ENCODE data around the gene STK24.

STK24 gene

DNA sequence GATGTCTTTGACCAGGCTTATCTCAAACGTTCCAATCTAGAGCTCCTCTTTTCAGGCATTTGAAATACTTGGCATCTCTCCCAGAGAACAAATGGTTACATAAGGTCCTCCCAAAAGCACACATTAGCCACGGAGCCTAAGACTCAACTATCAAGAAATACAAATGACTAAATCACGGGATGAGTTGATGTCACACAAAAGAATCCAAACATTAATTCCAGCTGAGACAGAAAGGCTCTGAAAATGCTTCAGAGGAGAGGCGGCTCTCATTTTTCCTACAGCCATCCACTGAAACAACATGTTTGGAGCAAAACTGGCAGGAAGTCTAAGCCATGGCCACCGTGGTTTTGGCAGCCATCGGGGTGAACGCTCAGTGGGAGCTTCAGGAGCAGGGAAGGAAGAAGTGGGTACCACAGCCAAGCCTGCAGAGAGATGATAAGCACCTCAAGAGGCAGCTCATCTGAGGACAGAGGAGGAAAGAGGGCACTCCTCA lies 122.5 kb downstream of the STK24 start:
- H3K27ac ChIP-seq (ENCODE audit: low read depth, low read length), result no peak overlapping the region
- no peaks in the 10 kb centered on the region for H3K27me3 ChIP-seq (ENCODE audit: control insufficient read depth, insufficient read depth, low read length)
- no peak overlapping the region for H3K4me3 ChIP-seq (ENCODE audit: low read depth, low read length)
- no peak overlapping the region for H3K9ac ChIP-seq (ENCODE audit: low read length)
- H3K9me3 ChIP-seq (ENCODE audit: control insufficient read depth, insufficient read depth, low read depth, low read length), result no peaks in the 10 kb centered on the region
- H3K36me3 ChIP-seq (ENCODE audit: control insufficient read depth, insufficient read depth, low read length), result peaks cover 72% of the 10 kb centered on the region
- peaks cover 22% of the 10 kb centered on the region for H3K4me1 ChIP-seq (ENCODE audit: control insufficient read depth, insufficient read depth, low read length)

DNA sequence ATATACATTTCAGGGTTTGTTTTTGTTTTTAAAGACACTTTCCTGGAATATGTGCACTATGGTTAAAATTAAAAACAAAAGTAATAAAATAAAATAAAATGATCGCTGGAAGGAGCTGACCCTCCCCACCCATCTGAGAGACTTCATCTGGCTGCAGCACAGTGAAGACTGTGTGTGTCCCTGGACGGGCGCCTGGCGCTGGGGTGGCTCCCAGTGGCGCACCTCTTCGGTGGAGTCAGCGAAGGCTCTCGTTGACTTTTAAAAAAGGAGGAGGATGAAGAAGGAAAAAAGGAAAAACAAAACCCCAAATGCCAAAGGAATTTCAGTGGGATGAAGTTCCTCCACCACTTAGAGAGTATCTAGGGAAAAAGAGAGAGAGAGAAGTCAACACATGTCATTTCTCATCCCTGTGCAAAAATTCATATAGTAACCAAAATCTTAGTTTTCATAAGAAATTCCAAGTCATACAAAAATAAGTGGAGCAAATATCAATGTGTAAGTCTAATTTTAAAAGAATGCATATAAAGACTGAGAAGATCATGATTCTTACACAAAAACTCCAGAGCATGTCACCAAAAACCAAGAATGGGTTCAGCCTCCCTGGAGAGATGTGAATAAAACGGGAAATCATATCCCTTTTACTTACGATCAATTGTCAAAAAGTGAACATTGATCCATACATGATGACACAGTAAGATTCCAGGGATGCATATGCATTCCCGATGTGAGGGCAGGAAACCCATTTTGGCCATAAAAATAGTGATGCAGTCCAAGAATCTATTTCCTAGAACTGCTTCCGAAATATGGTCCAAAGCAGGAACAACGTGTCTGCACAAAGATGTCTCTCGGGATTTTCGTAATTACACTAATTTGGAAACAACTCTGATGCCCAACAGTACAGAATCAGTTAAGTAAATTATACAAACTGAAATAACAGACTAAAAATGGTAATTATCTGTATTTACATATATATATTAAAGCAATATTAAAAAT lies 123.8 kb downstream of the STK24 start:
- H3K36me3 ChIP-seq (ENCODE audit: control insufficient read depth, insufficient read depth, low read length), result peaks cover 67% of the 10 kb centered on the region

DNA sequence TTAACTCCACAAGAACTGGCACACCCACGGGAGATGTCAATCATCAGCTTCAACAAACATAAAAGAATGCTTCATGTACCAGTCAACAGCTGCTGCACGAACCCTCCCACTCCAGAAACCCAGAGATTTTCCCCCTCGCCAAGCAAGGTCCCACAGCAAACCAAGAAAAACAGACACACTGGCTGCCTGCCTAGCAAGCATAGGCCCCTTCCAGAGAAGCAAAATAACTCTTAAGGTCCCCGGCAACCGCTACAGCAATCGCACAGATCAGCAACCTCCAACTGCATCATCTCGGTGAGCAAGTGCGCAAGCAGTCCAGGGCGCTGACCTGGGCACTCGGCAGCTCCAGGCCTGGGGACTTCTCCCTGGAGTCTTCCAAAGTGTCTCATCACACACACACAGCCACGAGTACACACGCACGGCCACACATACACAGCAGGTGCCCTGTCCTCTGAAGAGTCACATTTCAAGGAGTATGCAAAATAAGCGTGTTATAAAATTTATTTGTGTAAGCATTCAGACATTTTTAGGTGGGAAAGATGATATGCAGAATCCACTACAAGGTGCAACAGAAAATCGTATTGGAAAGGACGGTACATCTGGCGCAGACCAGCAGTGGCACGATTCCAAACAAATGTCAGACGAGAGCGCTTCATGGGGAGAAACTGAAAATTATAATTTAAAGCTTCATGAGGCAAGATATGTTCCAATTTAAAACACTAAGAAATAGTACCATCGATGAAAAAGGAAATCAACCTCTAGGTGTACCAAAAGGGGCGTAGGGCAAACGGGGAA lies 125.0 kb downstream of the STK24 start:
- Histone ChIP-seq H3K4me3 (ENCODE audit: low read depth, low read length) (no peak overlapping the region), H3K27me3 (ENCODE audit: control insufficient read depth, insufficient read depth, low read length) (no peaks in the 10 kb centered on the region), H3K4me1 (ENCODE audit: control insufficient read depth, insufficient read depth, low read length) (peaks cover 22% of the 10 kb centered on the region), H3K9ac (ENCODE audit: low read length) (no peak overlapping the region), H3K9me3 (ENCODE audit: control insufficient read depth, insufficient read depth, low read depth, low read length) (no peaks in the 10 kb centered on the region), H3K36me3 (ENCODE audit: control insufficient read depth, insufficient read depth, low read length) (peaks cover 68% of the 10 kb centered on the region), H3K27ac (ENCODE audit: low read depth, low read length) (no peak overlapping the region)

More for the DNA sequence above, 123.8 kb downstream of the STK24 start:
- Histone ChIP-seq H3K4me3 (ENCODE audit: low read depth, low read length) (no peak overlapping the region), H3K9me3 (ENCODE audit: control insufficient read depth, insufficient read depth, low read depth, low read length) (no peaks in the 10 kb centered on the region), H3K9ac (ENCODE audit: low read length) (no peak overlapping the region), H3K27me3 (ENCODE audit: control insufficient read depth, insufficient read depth, low read length) (no peaks in the 10 kb centered on the region), H3K27ac (ENCODE audit: low read depth, low read length) (no peak overlapping the region), H3K4me1 (ENCODE audit: control insufficient read depth, insufficient read depth, low read length) (peaks cover 22% of the 10 kb centered on the region)

DNA sequence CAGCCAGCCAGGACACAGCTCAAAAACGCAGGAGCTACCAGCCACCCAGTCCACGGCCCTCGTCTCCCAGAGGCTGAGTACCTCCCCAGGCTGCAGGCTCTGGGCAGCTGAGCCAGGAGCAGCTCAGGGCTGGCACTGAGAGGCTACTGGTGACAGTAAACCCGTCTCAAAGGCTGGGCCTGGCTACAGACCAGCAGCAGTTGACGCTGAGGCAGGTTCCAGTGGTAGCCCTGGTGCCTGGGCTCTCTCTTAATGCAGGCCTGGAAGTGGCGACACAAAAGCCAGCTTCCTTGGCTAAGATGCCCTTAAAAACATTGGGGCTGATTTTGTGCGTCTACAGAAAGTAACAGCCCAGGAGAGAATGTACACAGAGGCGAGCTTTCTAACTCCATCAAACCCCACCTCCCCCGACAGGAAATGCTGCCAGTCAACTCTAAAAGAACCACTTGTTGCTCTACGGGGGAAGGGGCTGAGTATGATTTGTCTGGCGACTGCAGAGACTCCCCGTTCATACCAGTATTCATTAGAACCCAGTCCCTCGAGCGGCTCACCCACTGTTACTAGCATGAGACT lies 126.3 kb downstream of the STK24 start:
- Histone ChIP-seq H3K4me3 (ENCODE audit: low read depth, low read length) (no peak overlapping the region), H3K27me3 (ENCODE audit: control insufficient read depth, insufficient read depth, low read length) (no peaks in the 10 kb centered on the region), H3K36me3 (ENCODE audit: control insufficient read depth, insufficient read depth, low read length) (peaks cover 63% of the 10 kb centered on the region), H3K9me3 (ENCODE audit: control insufficient read depth, insufficient read depth, low read depth, low read length) (no peaks in the 10 kb centered on the region), H3K9ac (ENCODE audit: low read length) (peak overlapping the region; percentile 14), H3K4me1 (ENCODE audit: control insufficient read depth, insufficient read depth, low read length) (peaks cover 26% of the 10 kb centered on the region), H3K27ac (ENCODE audit: low read depth, low read length) (peak overlapping the region; percentile 31; the same call in 1 of the 2 replicates)

DNA sequence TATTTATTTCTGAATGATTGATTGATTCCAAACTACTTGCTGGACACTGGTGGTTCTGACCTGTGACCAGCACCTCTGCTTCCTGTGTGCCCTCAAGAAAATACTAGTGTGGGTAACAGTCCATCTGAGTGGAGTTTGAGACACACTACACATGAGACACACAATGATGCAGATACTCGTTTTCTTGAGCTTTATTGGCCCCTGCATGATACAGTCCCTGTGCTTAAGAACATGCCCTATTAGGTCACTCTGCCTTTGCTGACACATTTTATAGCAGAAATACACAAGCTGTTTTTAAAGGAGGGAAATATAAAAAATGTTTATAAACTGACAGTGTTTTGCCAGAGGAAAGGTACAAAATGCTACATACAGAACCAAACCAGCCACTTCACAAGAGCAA lies 126.9 kb downstream of the STK24 start:
- H3K36me3 ChIP-seq (ENCODE audit: control insufficient read depth, insufficient read depth, low read length), result peaks cover 60% of the 10 kb centered on the region
- H3K4me1 ChIP-seq (ENCODE audit: control insufficient read depth, insufficient read depth, low read length), result peaks cover 30% of the 10 kb centered on the region
- H3K27me3 ChIP-seq (ENCODE audit: control insufficient read depth, insufficient read depth, low read length), result no peaks in the 10 kb centered on the region
- H3K9ac ChIP-seq (ENCODE audit: low read length), result no peak overlapping the region
- H3K9me3 ChIP-seq (ENCODE audit: control insufficient read depth, insufficient read depth, low read depth, low read length), result no peaks in the 10 kb centered on the region
- no peak overlapping the region for H3K4me3 ChIP-seq (ENCODE audit: low read depth, low read length)
- 0 out of 2 replicates have a peak overlapping the region, but pooled peaks have one; percentile 31 for H3K27ac ChIP-seq (ENCODE audit: low read depth, low read length)

DNA sequence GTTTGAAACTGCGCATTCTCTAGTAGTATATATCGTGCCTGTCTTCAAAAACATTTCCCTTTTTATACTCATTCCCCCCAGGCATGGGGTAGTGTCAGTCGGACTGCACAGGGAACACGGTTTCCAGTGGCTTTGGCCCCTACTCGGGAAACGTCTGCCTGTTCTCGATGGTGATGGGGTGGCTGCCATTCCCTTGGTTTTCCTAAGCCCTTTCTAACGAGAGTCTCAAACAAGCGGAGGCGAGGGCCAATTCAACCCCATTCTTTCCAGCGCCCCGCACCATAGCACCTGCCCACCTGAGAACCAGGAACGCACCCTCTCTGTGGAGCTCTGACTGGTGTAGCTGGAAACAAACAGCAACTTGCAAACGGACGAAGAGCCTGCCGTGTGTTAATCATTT lies 127.6 kb downstream of the STK24 start:
- H3K36me3 ChIP-seq (ENCODE audit: control insufficient read depth, insufficient read depth, low read length), result peaks cover 55% of the 10 kb centered on the region

DNA sequence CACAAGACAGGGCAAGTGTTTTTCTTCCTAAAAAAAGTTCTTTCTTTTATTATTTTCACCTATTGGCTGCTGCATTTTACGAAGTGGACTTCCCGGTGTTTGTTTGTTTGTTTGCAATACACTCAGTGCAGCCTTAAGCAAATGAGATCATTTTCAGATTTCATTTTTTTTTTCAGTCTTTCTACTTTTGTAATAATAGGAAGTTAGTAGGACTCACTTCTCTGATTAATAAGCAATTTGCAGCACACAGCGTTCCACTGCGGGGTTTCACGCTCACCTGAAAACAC lies 128.3 kb downstream of the STK24 start:
- Histone ChIP-seq H3K36me3 (ENCODE audit: control insufficient read depth, insufficient read depth, low read length) (peaks cover 55% of the 10 kb centered on the region), H3K4me1 (ENCODE audit: control insufficient read depth, insufficient read depth, low read length) (peaks cover 32% of the 10 kb centered on the region), H3K9ac (ENCODE audit: low read length) (no peak overlapping the region), H3K9me3 (ENCODE audit: control insufficient read depth, insufficient read depth, low read depth, low read length) (no peaks in the 10 kb centered on the region), H3K4me3 (ENCODE audit: low read depth, low read length) (no peak overlapping the region), H3K27me3 (ENCODE audit: control insufficient read depth, insufficient read depth, low read length) (no peaks in the 10 kb centered on the region), H3K27ac (ENCODE audit: low read depth, low read length) (no peak overlapping the region)

More for the DNA sequence above, 127.6 kb downstream of the STK24 start:
- Histone ChIP-seq H3K4me1 (ENCODE audit: control insufficient read depth, insufficient read depth, low read length) (peaks cover 32% of the 10 kb centered on the region), H3K27me3 (ENCODE audit: control insufficient read depth, insufficient read depth, low read length) (no peaks in the 10 kb centered on the region), H3K9me3 (ENCODE audit: control insufficient read depth, insufficient read depth, low read depth, low read length) (no peaks in the 10 kb centered on the region), H3K9ac (ENCODE audit: low read length) (no peak overlapping the region), H3K4me3 (ENCODE audit: low read depth, low read length) (no peak overlapping the region), H3K27ac (ENCODE audit: low read depth, low read length) (no peak overlapping the region)

DNA sequence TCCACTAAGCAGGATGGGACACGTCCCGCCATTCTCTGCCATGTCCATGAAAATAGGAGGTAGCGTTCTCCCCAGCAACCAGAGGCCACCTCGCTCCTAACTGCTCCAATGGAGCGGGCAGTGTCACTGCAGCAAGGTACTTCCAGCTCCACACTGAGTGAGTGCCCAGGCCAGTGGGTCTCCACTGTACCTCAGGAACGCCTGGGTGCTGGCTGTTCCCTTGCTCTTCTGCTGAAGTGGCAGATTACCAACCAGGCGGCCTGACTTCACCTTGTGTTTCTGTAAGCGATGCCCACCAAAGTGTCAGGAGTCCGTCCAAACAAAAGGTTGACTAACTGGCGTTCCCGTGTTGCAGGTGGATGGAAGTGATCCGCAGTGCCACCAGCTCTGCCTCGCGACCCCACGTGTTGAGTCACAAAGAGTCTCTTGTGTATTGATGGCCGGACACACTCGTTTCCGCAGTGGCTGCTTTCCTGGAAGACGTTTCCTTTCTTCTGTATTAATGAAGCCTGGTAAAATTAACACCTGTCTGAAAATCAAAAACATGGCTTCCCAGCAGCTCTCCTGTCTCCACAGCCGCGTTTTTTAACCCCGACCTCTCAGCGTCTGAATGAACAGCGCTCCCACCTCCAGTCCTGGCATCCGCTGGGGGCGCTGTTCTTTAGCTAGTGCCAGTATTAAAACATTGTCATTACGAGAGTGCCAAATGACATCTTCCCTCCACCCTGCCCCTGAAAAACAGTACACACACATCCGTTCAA lies 128.8 kb downstream of the STK24 start:
- peaks cover 32% of the 10 kb centered on the region for H3K4me1 ChIP-seq (ENCODE audit: control insufficient read depth, insufficient read depth, low read length)
- no peak overlapping the region for H3K27ac ChIP-seq (ENCODE audit: low read depth, low read length)
- H3K36me3 ChIP-seq (ENCODE audit: control insufficient read depth, insufficient read depth, low read length), result peaks cover 50% of the 10 kb centered on the region
- H3K27me3 ChIP-seq (ENCODE audit: control insufficient read depth, insufficient read depth, low read length), result no peaks in the 10 kb centered on the region
- H3K9me3 ChIP-seq (ENCODE audit: control insufficient read depth, insufficient read depth, low read depth, low read length), result no peaks in the 10 kb centered on the region
- no peak overlapping the region for H3K4me3 ChIP-seq (ENCODE audit: low read depth, low read length)
- no peak overlapping the region for H3K9ac ChIP-seq (ENCODE audit: low read length)

DNA sequence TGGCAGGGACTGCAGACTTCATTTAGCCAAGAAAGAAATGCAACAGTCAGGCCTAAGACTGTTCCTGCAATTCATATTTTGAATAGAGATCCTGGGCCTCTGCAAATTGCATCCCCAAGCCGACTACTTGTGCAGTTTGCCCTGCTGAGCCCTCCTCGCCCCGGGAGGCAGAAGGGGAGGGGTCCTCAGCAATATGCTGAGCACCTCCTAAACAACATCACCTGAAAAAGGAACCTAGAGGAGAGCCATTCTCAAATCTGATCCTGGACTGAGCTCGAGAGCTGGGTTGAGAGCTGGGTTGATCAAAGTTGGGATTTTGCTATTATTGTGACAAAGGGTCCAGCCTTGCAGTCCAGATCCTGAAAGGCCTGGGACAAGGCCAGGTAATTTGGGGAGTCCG lies 129.8 kb downstream of the STK24 start:
- Histone ChIP-seq H3K9ac (ENCODE audit: low read length) (no peak overlapping the region), H3K4me1 (ENCODE audit: control insufficient read depth, insufficient read depth, low read length) (peaks cover 32% of the 10 kb centered on the region)

DNA sequence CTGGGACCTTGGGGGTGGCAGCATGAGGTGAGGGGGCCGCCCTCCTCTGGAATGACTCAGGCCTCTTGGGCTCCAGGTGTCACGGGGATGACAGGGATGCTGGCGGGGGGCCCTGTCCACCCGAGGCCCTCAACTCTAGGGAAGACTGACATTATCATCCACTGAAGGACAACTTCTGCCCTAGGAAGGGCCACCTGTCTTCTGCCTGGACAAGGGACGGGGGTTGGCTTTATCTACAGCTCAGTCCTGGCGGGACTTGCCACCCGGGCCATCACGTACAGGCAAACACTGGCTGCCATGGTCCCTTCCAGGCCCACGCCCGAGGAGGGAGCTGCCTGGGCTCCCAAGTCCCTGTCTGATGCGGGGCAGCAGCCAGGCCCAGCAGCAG lies 130.7 kb downstream of the STK24 start:
- Histone ChIP-seq H3K27me3 (ENCODE audit: control insufficient read depth, insufficient read depth, low read length) (no peaks in the 10 kb centered on the region), H3K36me3 (ENCODE audit: control insufficient read depth, insufficient read depth, low read length) (peaks cover 34% of the 10 kb centered on the region), H3K27ac (ENCODE audit: low read depth, low read length) (no peak overlapping the region), H3K9me3 (ENCODE audit: control insufficient read depth, insufficient read depth, low read depth, low read length) (no peaks in the 10 kb centered on the region), H3K4me1 (ENCODE audit: control insufficient read depth, insufficient read depth, low read length) (peaks cover 25% of the 10 kb centered on the region), H3K9ac (ENCODE audit: low read length) (no peak overlapping the region), H3K4me3 (ENCODE audit: low read depth, low read length) (no peak overlapping the region)

More for the DNA sequence above, 129.8 kb downstream of the STK24 start:
- H3K27me3 ChIP-seq (ENCODE audit: control insufficient read depth, insufficient read depth, low read length), result no peaks in the 10 kb centered on the region
- H3K4me3 ChIP-seq (ENCODE audit: low read depth, low read length), result no peak overlapping the region
- H3K9me3 ChIP-seq (ENCODE audit: control insufficient read depth, insufficient read depth, low read depth, low read length), result no peaks in the 10 kb centered on the region
- H3K27ac ChIP-seq (ENCODE audit: low read depth, low read length), result no peak overlapping the region
- H3K36me3 ChIP-seq (ENCODE audit: control insufficient read depth, insufficient read depth, low read length), result peaks cover 41% of the 10 kb centered on the region
